K562 (cell line): ENCODE results near the gene TEPSIN. TPM values are rescaled to one million over a fixed set of nuclear protein-coding genes. Genes with fewer than 3 reads are reported as not detected.

Experiments used
- ATAC-seq: fragments of 200-7000 bp; cut with Tn5 transposase; 3 replicates; pipeline ENCODE4 v1.9.1; 2020; ENCODE audit warnings: moderate library complexity
- BruUV-seq: library from RNA; stranded (reverse); fragments of 400-500 nt; replicated peaks from 2 replicates; lab custom pipeline; 2021; lab: Mats Ljungman, UMichigan
- CTCF ChIA-PET: fragments of 300-600 bp; formaldehyde crosslinking; extraction: SDS; loops from one replicate; lab custom pipeline; 2021; ENCODE audit warnings: low intra/inter-chr PET ratio; lab: Yijun Ruan, JAX
- POLR2A ChIA-PET: fragments of 300-600, 350-650 bp; sonication (Branson Sonifier 250); formaldehyde crosslinking; extraction: SDS; loops from one replicate; lab custom pipeline; 2021; ENCODE audit warnings: antibody characterized with exemption, inconsistent platforms; lab: Yijun Ruan, JAX
- DNase-seq, 4 experiments: peaks; one replicate each; pipeline versions ENCODE4 v3.0.0 to v3.0.0-alpha.2; 2011 to 2018; ENCODE audit warnings: low spot score in 3 of 4, mixed read lengths in 3 of 4; ENCODE audit errors: extremely low read depth in 1 of 4
- FAIRE-seq: peaks from 2 replicates; lab custom pipeline; 2011; peaks lifted over from hg19 to GRCh38; lab: Jason Lieb, UNC
- H2AFZ ChIP-seq: 2 replicates; pipeline ENCODE4 v1.6.0; 2011; ENCODE audit warnings: low read depth, low read length, control low read depth, inconsistent platforms
- H3K27ac ChIP-seq: fragments of 200-600 bp; 3 replicates; pipeline ENCODE4 v1.8.0; 2011; ENCODE audit warnings: low read depth, mild to moderate bottlenecking, control low read depth, inconsistent platforms, low read length, moderate library complexity, mixed read lengths; ENCODE audit errors: extremely low read depth
- H3K27me3 ChIP-seq, 2 experiments: fragments of 300-600 bp in 1 of 2; 2 replicates in 1 of 2; 3 replicates in 1 of 2; pipeline versions ENCODE4 v1.6.0 to v1.8.0; 2011; ENCODE audit warnings: inconsistent platforms in 2 of 2, low read length in 2 of 2, mild to moderate bottlenecking in 1 of 2, mixed read lengths in 1 of 2, moderate library complexity in 1 of 2; ENCODE audit not compliant: control insufficient read depth in 2 of 2, insufficient read depth in 2 of 2
- H3K36me3 ChIP-seq: fragments of 300-600 bp; 3 replicates; pipeline ENCODE4 v1.8.0; 2011; ENCODE audit warnings: mild to moderate bottlenecking, low read length, inconsistent platforms; ENCODE audit not compliant: control insufficient read depth, insufficient read depth
- H3K4me1 ChIP-seq, 2 experiments: fragments of 200-600 bp in 1 of 2; replicated peaks in 1 of 2; 2 replicates in 1 of 2; 3 replicates in 1 of 2; pipeline versions ENCODE4 v1.5.1 to v1.8.0; 2011; ENCODE audit warnings: inconsistent platforms in 2 of 2, low read length in 2 of 2, mild to moderate bottlenecking in 1 of 2, mixed read lengths in 1 of 2, moderate library complexity in 1 of 2; ENCODE audit not compliant: control insufficient read depth in 2 of 2, insufficient read depth in 2 of 2
- H3K4me2 ChIP-seq: 2 replicates; pipeline ENCODE4 v1.6.1; 2011; ENCODE audit warnings: low read length, control low read depth, inconsistent platforms, mixed read lengths; ENCODE audit not compliant: insufficient read depth
- H3K4me3 ChIP-seq: fragments of 200-600 bp; sonication (generic), shearing (Covaris generic); 2 replicates; pipeline ENCODE4 v1.5.1; 2016; ENCODE audit warnings: control low read depth, inconsistent platforms
- H3K79me2 ChIP-seq: fragments of 200-600 bp; 3 replicates; pipeline ENCODE4 v1.8.0; 2011; ENCODE audit warnings: low read length, inconsistent platforms; ENCODE audit not compliant: control insufficient read depth, insufficient read depth
- H3K9ac ChIP-seq, 2 experiments: 2 replicates each; pipeline versions ENCODE4 v1.6.0 to v1.6.1; 2011; ENCODE audit warnings: low read depth in 2 of 2, low read length in 2 of 2, control low read depth in 1 of 2, inconsistent platforms in 1 of 2, mild to moderate bottlenecking in 1 of 2, mixed read lengths in 1 of 2; ENCODE audit not compliant: insufficient read depth in 1 of 2
- H3K9me1 ChIP-seq: one replicate; pipeline ENCODE4 v1.6.0; 2011; ENCODE audit warnings: inconsistent platforms, mild to moderate bottlenecking, low read length, moderate library complexity; ENCODE audit not compliant: control insufficient read depth, insufficient read depth
- H3K9me3 ChIP-seq: replicated peaks from 2 replicates; pipeline ENCODE4 v1.5.1; 2011; ENCODE audit warnings: low read depth, low read length, inconsistent platforms; ENCODE audit not compliant: control insufficient read depth, insufficient read depth
- H4K20me1 ChIP-seq: replicated peaks from 2 replicates; pipeline ENCODE4 v1.6.1; 2011; ENCODE audit warnings: low read length, inconsistent platforms, mixed read lengths; ENCODE audit not compliant: control insufficient read depth, insufficient read depth
- CEBPB ChIP-seq: fragments of 450-650 bp; IDR thresholded peaks from 2 replicates; pipeline ENCODE4 v1.6.1; 2016; ENCODE audit warnings: missing genetic modification characterization, missing compliant biosample characterization
- KDM1A ChIP-seq, 2 experiments: fragments of 450-650 bp; IDR thresholded peaks; 2 replicates each; pipeline ENCODE4 v1.6.1; 2016; ENCODE audit warnings: mild to moderate bottlenecking in 2 of 2
- TEAD1 ChIP-seq, 2 experiments: fragments of 450-650 bp in 1 of 2; sonication (generic) in 1 of 2; formaldehyde crosslinking; IDR thresholded peaks; 2 replicates each; pipeline versions ENCODE4 v1.4.0 to v1.8.0; 2020 to 2022; ENCODE audit warnings: mild to moderate bottlenecking in 2 of 2, missing genetic modification reagents in 1 of 2
- ZBTB33 ChIP-seq: sonication (generic); formaldehyde crosslinking; IDR thresholded peaks from 2 replicates; pipeline ENCODE4 v1.8.1; 2023; ENCODE audit warnings: mild to moderate bottlenecking, missing genetic modification reagents
- ZKSCAN3 ChIP-seq: fragments of 250-450 bp; sonication (Bioruptor Pico); IDR thresholded peaks from 2 replicates; pipeline ENCODE4 v1.4.0; 2020
- WGBS: fragments of 100-300 bp; shearing (Covaris generic); methylation state at CpG from one replicate; pipeline ENCODE4 v1.1.6; 2016; ENCODE audit warnings: low coverage, mixed read lengths; ENCODE audit not compliant: insufficient coverage; ENCODE audit errors: missing lambda C conversion rate; 5-methylcytosine and 5-hydroxymethylcytosine counted together
- in situ Hi-C: fragments of 300-500 bp; cut with MboI; formaldehyde crosslinking; loops from 4 replicates; pipeline ENCODE4 v1.15.0; 2018; ENCODE audit warnings: inconsistent platforms, mixed read lengths
- intact Hi-C: fragments of 100-400 bp; cut with micrococcal nuclease; formaldehyde crosslinking; loops from 2 replicates; pipeline ENCODE4 v1.14.2; 2022
- polyA plus RNA-seq, 8 experiments: library from polyadenylated mRNA; depleted of rRNA in 4 of 8; stranded (reverse) in 5 of 8; unstranded in 3 of 8; fragments of >200 nt; fragmentation: Nextera tagmentation in 2 of 8; fragmentation: Illumina TruSeq in 1 of 8; extraction: Ambion mirVana in 2 of 8; extraction: Trizol in 1 of 8; gene quantifications; 2 replicates each; pipeline versions ENCODE4 v1.2.1 to v1.2.3, GENCODE V29; 2011 to 2014; ENCODE audit warnings: inconsistent platforms in 1 of 8, missing spikeins in 1 of 8
- total RNA-seq, 7 experiments: library from RNA; depleted of rRNA in 6 of 7; stranded (reverse); fragments of >200 nt in 6 of 7; fragmentation: Illumina TruSeq in 2 of 7; extraction: Trizol in 2 of 7; gene quantifications; 2 replicates each; pipeline versions ENCODE4 v1.2.1 to v1.2.3, GENCODE V29; 2011 to 2021; ENCODE audit warnings: low replicate concordance in 1 of 7
- TF ChIP-seq, protein P1 (sequence below): sonication (generic); formaldehyde crosslinking; IDR thresholded peaks from 2 replicates; pipeline ENCODE4 v1.9.0; 2022; ENCODE audit warnings: mild to moderate bottlenecking, missing genetic modification reagents
- TF ChIP-seq, protein P2 (sequence below): sonication (generic); formaldehyde crosslinking; IDR thresholded peaks from 2 replicates; pipeline ENCODE4 v1.8.0; 2023; ENCODE audit warnings: mild to moderate bottlenecking, missing genetic modification reagents

The TEPSIN gene
- total and polyA plus RNA-seq, 9 of the 15 experiments (the other 6 are each of a cell fraction or from before 2014, with no cell fraction given) = 0.80 to 29.8 (median 5.3) TPM

DNA sequence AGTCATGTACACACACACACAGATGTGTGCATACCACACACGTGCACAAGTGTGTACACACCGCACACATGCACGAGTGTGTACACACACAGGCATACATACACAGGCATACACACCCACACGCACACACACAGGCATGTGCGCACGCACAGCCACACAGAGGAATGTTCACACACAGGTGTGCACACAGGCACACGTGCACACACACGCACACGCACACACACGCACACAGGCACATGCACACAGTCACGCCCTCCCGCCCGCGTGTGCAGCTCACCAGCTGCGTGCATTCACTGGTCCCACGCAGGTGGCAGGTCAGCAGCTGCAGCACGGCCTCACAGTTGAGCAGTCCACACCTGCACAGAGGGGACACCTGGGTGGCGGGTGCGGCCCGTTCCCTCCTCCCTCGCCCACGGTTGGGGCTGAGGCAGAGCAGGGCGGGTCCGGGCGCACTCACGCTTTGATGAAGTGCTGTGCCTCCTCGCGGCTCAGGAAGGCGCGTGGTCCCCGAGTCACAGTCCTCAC lies 7.7 kb downstream of the TEPSIN start:
- H3K9me3 ChIP-seq = no peaks in the 10 kb centered on the region
- peaks cover 31% of the 10 kb centered on the region for H4K20me1 ChIP-seq
- H3K4me1 ChIP-seq = peaks cover 25 to 66% of the 10 kb centered on the region in 2 experiments
- DNase-seq (peak in 1 of 4 experiments; percentile 17), ATAC-seq (no peak), FAIRE-seq (no peak)
- peak overlapping the region in 1 of 2 experiments; percentile 45; a peak in 1 of 4 replicates for H3K9ac ChIP-seq
- no peak overlapping the region for H3K4me3 ChIP-seq
- no peak overlapping the region for H3K27ac ChIP-seq
- intact Hi-C loops = loop anchor here (10.0 kb wide), 1 partner anchor 216 kb away; no protein-coding TSS in a partner anchor
- ChIA-PET CTCF (interaction anchor here (0.6 to 1.6 kb wide), 4 partner anchors 88 to 198 kb away, joined by 3 to 8 read pairs (median 3); no protein-coding TSS in a partner anchor), POLR2A (interaction anchor here (0.6 kb wide), 1 partner anchor 10 kb away, joined by 3 read pairs; no protein-coding TSS in a partner anchor)
- peaks cover 29% of the 10 kb centered on the region; the same call in 2 of the 3 replicates for H3K36me3 ChIP-seq
- in situ Hi-C loops = loop anchor here (25.0 kb wide), 1 partner anchor 94 kb away; no protein-coding TSS in a partner anchor
- H2AFZ ChIP-seq = no peak overlapping the region
- H3K4me2 ChIP-seq = no peak overlapping the region
- peaks cover 9% of the 10 kb centered on the region for H3K9me1 ChIP-seq
- 91% methylated on average over 15 of the region's 31 CpGs for WGBS
- no TSS peak for BruUV-seq
- H3K27me3 ChIP-seq = no peaks in the 10 kb centered on the region
- no peaks in the 10 kb centered on the region; the same call in 2 of the 3 replicates for H3K79me2 ChIP-seq
- TF ChIP-seq ZKSCAN3 (CRISPR knock-in tag) (no peak), CEBPB (tag) (no peak), TEAD1 (CRISPR knock-in tag; IDR thresholded peaks at IDR 0.05) (no peak), KDM1A (IDR thresholded peaks at IDR 0.05) (peak in 1 of 2 experiments; percentile 95; a peak in 2 of 4 replicates), ZBTB33 (CRISPR knock-in tag) (peak; percentile 82)
- TF ChIP-seq, protein P1, sequence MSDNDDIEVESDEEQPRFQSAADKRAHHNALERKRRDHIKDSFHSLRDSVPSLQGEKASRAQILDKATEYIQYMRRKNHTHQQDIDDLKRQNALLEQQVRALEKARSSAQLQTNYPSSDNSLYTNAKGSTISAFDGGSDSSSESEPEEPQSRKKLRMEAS (CRISPR knock-in tag) = peak; percentile 56
- TF ChIP-seq, protein P2, sequence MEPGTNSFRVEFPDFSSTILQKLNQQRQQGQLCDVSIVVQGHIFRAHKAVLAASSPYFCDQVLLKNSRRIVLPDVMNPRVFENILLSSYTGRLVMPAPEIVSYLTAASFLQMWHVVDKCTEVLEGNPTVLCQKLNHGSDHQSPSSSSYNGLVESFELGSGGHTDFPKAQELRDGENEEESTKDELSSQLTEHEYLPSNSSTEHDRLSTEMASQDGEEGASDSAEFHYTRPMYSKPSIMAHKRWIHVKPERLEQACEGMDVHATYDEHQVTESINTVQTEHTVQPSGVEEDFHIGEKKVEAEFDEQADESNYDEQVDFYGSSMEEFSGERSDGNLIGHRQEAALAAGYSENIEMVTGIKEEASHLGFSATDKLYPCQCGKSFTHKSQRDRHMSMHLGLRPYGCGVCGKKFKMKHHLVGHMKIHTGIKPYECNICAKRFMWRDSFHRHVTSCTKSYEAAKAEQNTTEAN = 0 out of 2 replicates have a peak, but pooled peaks have one; percentile 29
